DLD1 (cell line): Measurements from ENCODE around the gene CENPH.

Experiments used
- in situ Hi-C: cut with HindIII; loops from 2 replicates; pipeline ENCODE4 v1.10.0; 2017; ENCODE audit warnings: low sequenced_read_pairs

The CENPH gene

DNA sequence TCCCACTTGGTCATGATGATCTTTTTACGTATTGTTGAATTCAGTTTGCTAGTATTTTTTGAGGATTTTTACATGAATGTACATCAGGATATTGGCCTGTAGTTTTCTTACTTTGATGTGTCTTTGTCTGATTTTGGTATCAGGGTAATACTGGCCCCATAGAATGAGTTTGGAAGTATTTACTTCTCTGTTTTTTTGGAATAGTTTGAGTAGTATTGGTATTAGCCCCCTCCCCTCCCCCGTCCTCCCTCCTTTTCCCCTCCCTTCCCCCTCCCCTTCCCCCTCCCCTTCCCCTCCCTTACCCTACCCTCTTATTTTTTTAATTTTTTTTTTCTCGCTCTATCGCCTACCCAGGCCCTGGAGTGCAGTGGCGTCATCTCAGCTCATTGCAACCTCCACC, 55.6 kb downstream of the CENPH start:
- in situ Hi-C loops = no loop called here

DNA sequence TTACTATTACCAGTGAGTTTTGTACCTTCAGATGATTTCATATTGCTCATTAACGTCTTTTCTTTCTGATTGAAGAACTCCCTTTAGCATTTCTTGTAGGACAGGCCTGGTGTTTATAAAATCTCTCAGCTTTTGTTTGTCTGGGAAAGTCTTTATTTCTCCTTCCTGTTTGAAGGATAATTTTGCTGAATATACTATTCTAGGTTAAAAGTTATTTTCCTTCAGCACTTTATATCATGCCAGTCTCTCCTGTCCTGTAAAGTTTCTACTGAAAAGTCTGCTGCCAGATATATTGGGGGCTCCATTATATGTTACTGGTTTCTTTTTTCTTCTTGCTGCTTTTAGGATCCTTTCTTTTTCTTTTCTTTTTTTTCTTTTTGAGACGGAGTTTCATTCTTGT, 58.6 kb downstream of the CENPH start:
- in situ Hi-C loops = no loop called here

GRCh38 chr5:69250593-69250992, 61.2 kb downstream of the CENPH start:
- in situ Hi-C loops = loop anchor here (10.0 to 25.0 kb wide), 2 partner anchors 104 to 138 kb away; no protein-coding TSS in a partner anchor

DNA sequence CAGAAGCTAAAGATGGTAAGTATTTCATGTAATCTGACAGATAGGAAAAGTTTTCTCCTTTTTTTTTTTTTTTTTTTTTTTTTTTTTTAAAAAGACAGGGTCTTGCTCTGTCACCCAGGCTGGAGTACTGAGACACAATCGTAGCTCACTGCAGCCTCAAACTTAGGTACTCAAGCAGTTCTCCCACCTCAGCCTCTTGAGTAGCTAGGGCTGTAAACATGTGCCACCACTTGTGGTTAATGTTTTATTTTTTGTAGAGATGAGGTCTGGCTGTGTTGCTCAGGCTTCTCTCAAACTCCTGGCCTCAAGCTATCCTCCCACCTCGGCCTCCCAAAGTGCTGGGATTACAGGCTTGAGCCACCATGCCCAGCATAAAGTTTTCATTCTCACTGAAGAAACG, 63.1 kb downstream of the CENPH start:
- in situ Hi-C loops = loop anchor here (10.0 to 25.0 kb wide), 2 partner anchors 102 to 140 kb away; no protein-coding TSS in a partner anchor

GRCh38 chr5:69255940-69256339, 66.6 kb downstream of the CENPH start:
- in situ Hi-C loops = loop anchor here (10.0 to 25.0 kb wide), 2 partner anchors 99 to 144 kb away; no protein-coding TSS in a partner anchor

DNA sequence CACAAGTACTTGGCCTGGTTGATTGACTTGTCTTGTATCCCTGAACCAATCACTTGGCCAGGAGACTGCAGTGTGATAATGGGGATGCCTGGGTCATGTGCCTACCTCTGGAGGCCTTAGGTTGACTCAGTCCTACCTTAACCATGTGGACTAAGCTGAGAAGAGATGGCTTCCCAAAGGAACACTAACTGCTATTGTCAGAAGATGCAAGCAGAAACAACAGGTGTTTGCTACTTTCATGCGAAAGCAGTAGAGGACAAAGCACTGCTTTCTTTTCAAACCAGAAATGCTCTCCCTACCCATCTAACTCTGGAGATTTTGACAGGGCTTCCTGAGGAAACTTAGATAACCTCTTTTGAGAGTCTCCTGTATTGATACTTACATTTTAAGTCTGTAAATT, 68.2 kb downstream of the CENPH start:
- in situ Hi-C loops = loop anchor here (10.0 to 25.0 kb wide), 2 partner anchors 97 to 145 kb away; no protein-coding TSS in a partner anchor
